Measurements from ENCODE around the gene GRB10. TPM values are rescaled to one million over a fixed set of nuclear protein-coding genes. Genes with fewer than 3 reads are reported as not detected.

The GRB10 gene
- total RNA-seq, 4 donors from 2014 or later: 54.0 to 69.1 (median 61.6) TPM

DNA sequence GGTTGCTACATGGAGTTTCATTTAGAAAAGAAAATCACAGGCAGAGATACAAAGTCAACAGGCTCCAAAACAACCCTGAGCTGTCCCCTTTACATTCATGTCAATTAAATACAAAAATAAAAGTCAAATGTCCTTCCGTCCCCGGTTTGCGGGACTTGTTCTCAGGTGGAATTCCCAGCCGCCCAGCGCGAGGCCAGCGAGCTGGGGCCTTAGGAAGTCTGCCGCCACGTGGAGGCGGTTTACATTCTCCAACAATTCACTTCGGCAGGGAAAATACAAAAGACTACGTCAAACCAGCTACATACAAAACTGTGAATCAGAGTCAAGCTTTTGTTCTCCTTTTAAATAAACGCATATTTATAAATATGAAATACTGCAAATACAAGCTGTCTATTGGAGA lies 192.2 kb downstream of the GRB10 start:
- Histone ChIP-seq H3K36me3 (peaks cover 15 to 45% (median 37%) of the 10 kb centered on the region in 4 donors), H3K27ac (replicated peaks in 1 of 4) (no peak overlapping the region), H3K9me3 (no peaks in the 10 kb centered on the region), H3K4me3 (no peak overlapping the region), H3K27me3 (no peaks in the 10 kb centered on the region), H3K4me1 (peaks cover 0 to 5% (median 0%) of the 10 kb centered on the region in 4 donors)
- TF ChIP-seq POLR2AphosphoS5 (IDR thresholded peaks at IDR 0.05) (no peak), EP300 (IDR thresholded peaks at IDR 0.05) (no peak), CTCF (IDR thresholded peaks at IDR 0.05) (no peak), POLR2A (IDR thresholded peaks at IDR 0.05; ENCODE audit: low read depth) (no peak)
- intact Hi-C loops (cut with DNase I): loop anchor here (10.0 kb wide), 1 partner anchor 564 kb away; no protein-coding TSS in a partner anchor
- WGBS: 97% methylated on average over 13 of the region's 13 CpGs
- DNase-seq (ENCODE audit: extremely low spot score): no peak

GRCh38 chr7:50589364-50589763 lies 193.3 kb downstream of the GRB10 start:
- intact Hi-C loops (cut with DNase I): no loop called here
- Histone ChIP-seq H3K4me3 (no peak overlapping the region), H3K36me3 (peaks cover 15 to 33% (median 32%) of the 10 kb centered on the region in 4 donors), H3K4me1 (no peaks in the 10 kb centered on the region), H3K9me3 (peaks cover 0 to 1% (median 0%) of the 10 kb centered on the region in 4 donors), H3K27ac (replicated peaks in 1 of 4) (no peak overlapping the region), H3K27me3 (no peaks in the 10 kb centered on the region)
- no peak for DNase-seq (ENCODE audit: extremely low spot score)
- TF ChIP-seq POLR2A (IDR thresholded peaks at IDR 0.05; ENCODE audit: low read depth) (no peak), EP300 (IDR thresholded peaks at IDR 0.05) (no peak), CTCF (IDR thresholded peaks at IDR 0.05) (no peak)
- 79% methylated on average over 2 of the region's 2 CpGs for WGBS

- no peaks in the 10 kb centered on the region for H3K4me1 ChIP-seq
- TF ChIP-seq POLR2AphosphoS5 (IDR thresholded peaks at IDR 0.05) (no peak), CTCF (IDR thresholded peaks at IDR 0.05) (peak in 1 of 3 experiments; percentile 20)
- no peaks in the 10 kb centered on the region for H3K27me3 ChIP-seq
- intact Hi-C loops (cut with DNase I): no loop called here
- peaks cover 0 to 6% (median 0%) of the 10 kb centered on the region in 4 donors for H3K9me3 ChIP-seq
- no peak overlapping the region for H3K27ac ChIP-seq (replicated peaks in 1 of 4)
- WGBS: 88% methylated on average over 8 of the region's 8 CpGs
- H3K4me3 ChIP-seq: no peak overlapping the region
- H3K36me3 ChIP-seq: peaks cover 15 to 29% (median 27%) of the 10 kb centered on the region in 4 donors
- no peak for DNase-seq (ENCODE audit: extremely low spot score)
Observed at GRCh38 chr7:50588937-50589336, 193.8 kb downstream of the GRB10 start.

- TF ChIP-seq CTCF (IDR thresholded peaks at IDR 0.05): no peak
- no peak for TF ChIP-seq POLR2A (IDR thresholded peaks at IDR 0.05; ENCODE audit: low read depth)
- TF ChIP-seq POLR2AphosphoS5 (IDR thresholded peaks at IDR 0.05): no peak
- TF ChIP-seq EP300 (IDR thresholded peaks at IDR 0.05): no peak
- Histone ChIP-seq H3K36me3 (peaks cover 9 to 19% (median 17%) of the 10 kb centered on the region in 4 donors), H3K27ac (replicated peaks in 1 of 4) (no peak overlapping the region), H3K27me3 (no peaks in the 10 kb centered on the region), H3K4me1 (no peaks in the 10 kb centered on the region), H3K4me3 (no peak overlapping the region), H3K9me3 (peaks cover 0 to 13% (median 2%) of the 10 kb centered on the region in 4 donors)
- 90% methylated on average over 6 of the region's 6 CpGs for WGBS
- no peak for DNase-seq (ENCODE audit: extremely low spot score)
- intact Hi-C loops (cut with DNase I): no loop called here
Observed at GRCh38 chr7:50587737-50588136, 195.0 kb downstream of the GRB10 start.

- no peak overlapping the region for H3K27ac ChIP-seq (replicated peaks in 1 of 4)
- WGBS: 85% methylated on average over 5 of the region's 5 CpGs
- H3K36me3 ChIP-seq: no peaks in the 10 kb centered on the region
- H3K4me3 ChIP-seq: no peak overlapping the region
- H3K27me3 ChIP-seq: no peaks in the 10 kb centered on the region
- intact Hi-C loops (cut with DNase I): no loop called here
- no peak for DNase-seq (ENCODE audit: extremely low spot score)
- H3K4me1 ChIP-seq: no peaks in the 10 kb centered on the region
- peaks cover 0 to 13% (median 2%) of the 10 kb centered on the region in 4 donors for H3K9me3 ChIP-seq
- TF ChIP-seq POLR2AphosphoS5 (IDR thresholded peaks at IDR 0.05): no peak
- TF ChIP-seq EP300 (IDR thresholded peaks at IDR 0.05): no peak
Observed at GRCh38 chr7:50584793-50585408, 197.8 kb downstream of the GRB10 start.
